Transverse colon (tissue), 4 donors: ENCODE measurements around the gene LETM1. TPM values are rescaled to one million over a fixed set of nuclear protein-coding genes. Genes with fewer than 3 reads are reported as not detected.

Experiments
- DNase-seq: peaks from one replicate; pipeline ENCODE4 v3.0.0-alpha.2; 2019
- H3K27ac ChIP-seq, 4 donors: fragments of 200-600 bp; sonication (generic); 2 replicates each; pipeline ENCODE4 v1.5.1; 2016 to 2018; ENCODE audit warnings: inconsistent platforms in 4 of 4
- H3K27me3 ChIP-seq: fragments of 200-600 bp; sonication (generic); 2 replicates; pipeline ENCODE4 v1.5.1; 2017; ENCODE audit warnings: inconsistent platforms
- H3K36me3 ChIP-seq, 4 donors: fragments of 200-600 bp; sonication (generic); 2 replicates each; pipeline ENCODE4 v1.5.1; 2017 to 2019; ENCODE audit warnings: inconsistent platforms in 4 of 4
- H3K4me1 ChIP-seq, 4 donors: fragments of 200-600 bp; sonication (generic); 2 replicates each; pipeline ENCODE4 v1.5.1; 2017 to 2020; ENCODE audit warnings: inconsistent platforms in 4 of 4
- H3K4me3 ChIP-seq, 4 donors: fragments of 200-600 bp; sonication (generic); 1 replicate in 1 of 4; 2 replicates in 3 of 4; pipeline versions ENCODE4 v1.5.1 to v1.6.1; 2017 to 2019; ENCODE audit warnings: inconsistent platforms in 4 of 4
- H3K9me3 ChIP-seq, 2 donors: fragments of 200-600 bp; sonication (generic); 2 replicates each; pipeline ENCODE4 v1.5.1; 2017 to 2019; ENCODE audit warnings: inconsistent platforms in 2 of 2
- CTCF ChIP-seq, 5 experiments: fragments of 200-600 bp in 3 of 5; fragments of 450-650 bp in 2 of 5; sonication (generic) in 3 of 5; IDR thresholded peaks; 1 replicate in 2 of 5; 2 replicates in 3 of 5; pipeline ENCODE4 v1.5.1; 2016 to 2017; ENCODE audit warnings: antibody characterized with exemption in 5 of 5, inconsistent platforms in 3 of 5, mild to moderate bottlenecking in 2 of 5, moderate library complexity in 1 of 5
- EP300 ChIP-seq: sonication (generic); formaldehyde crosslinking; IDR thresholded peaks from one replicate; pipeline ENCODE4 v1.6.1; 2017; ENCODE audit warnings: antibody characterized with exemption, low read depth
- POLR2A ChIP-seq: fragments of 450-650 bp; IDR thresholded peaks from one replicate; pipeline ENCODE4 v1.6.1; 2016; ENCODE audit warnings: antibody characterized with exemption, mild to moderate bottlenecking, moderate library complexity
- POLR2AphosphoS5 ChIP-seq, 3 donors: sonication (generic); formaldehyde crosslinking; IDR thresholded peaks; one replicate each; pipeline ENCODE4 v1.6.1; 2016; ENCODE audit warnings: antibody characterized with exemption in 3 of 3
- WGBS, 2 donors: methylation state at CpG; one replicate each; pipeline ENCODE4 v1.1.5; 2018; ENCODE audit warnings: low coverage in 1 of 2; 5-methylcytosine and 5-hydroxymethylcytosine counted together
- in situ Hi-C, 4 donors: fragments of 200-750 bp; cut with MboI; loops; one replicate each; pipeline versions ENCODE4 v1.15.0 to v1.15.1; 2017; ENCODE audit warnings: low sequenced_read_pairs in 3 of 4, low pct_ligation_motif_present in 1 of 4, low pct_unique_long_range_greater_than_20kb in 1 of 4
- intact Hi-C: fragments of 100-400 bp; cut with DNase I; formaldehyde crosslinking; loops from one replicate; pipeline ENCODE4 v1.15.1; 2023; ENCODE audit warnings: low total_unique reads
- total RNA-seq, 4 donors: library from RNA; depleted of rRNA; stranded (reverse); fragments of >200 nt; gene quantifications; one replicate each; pipeline ENCODE4 v1.1.0, GENCODE V29; 2016

The LETM1 gene
- total RNA-seq, 4 donors from 2014 or later, result 173 to 469 (median 243) TPM

GRCh38 chr4:1763550-1764080 lies 92.3 kb downstream of the LETM1 start:
- 3 to 12% methylated on average over 6 to 17 of the region's 36 CpGs for WGBS, 2 donors
- no peak for TF ChIP-seq POLR2AphosphoS5 (IDR thresholded peaks at IDR 0.05)
- no peak for TF ChIP-seq POLR2A
- TF ChIP-seq CTCF (IDR thresholded peaks at IDR 0.05), result peak in 2 of 5 experiments; percentile 17 to 25
- TF ChIP-seq EP300, result no peak
- H3K36me3 ChIP-seq, result no peaks in the 10 kb centered on the region
- no peak overlapping the region for H3K27ac ChIP-seq
- H3K9me3 ChIP-seq, result no peaks in the 10 kb centered on the region
- DNase-seq, result peak; percentile 23
- H3K4me1 ChIP-seq, result peaks cover 13 to 29% (median 23%) of the 10 kb centered on the region in 4 donors
- peak overlapping the region in 3 of 4 donors; percentile 5 to 41 (median 16) for H3K4me3 ChIP-seq
- intact Hi-C loops (no loop called here), in situ Hi-C loops (no loop called here)
- H3K27me3 ChIP-seq, result peaks cover 66% of the 10 kb centered on the region

GRCh38 chr4:1763070-1763549 lies 92.8 kb downstream of the LETM1 start:
- intact Hi-C loops (no loop called here), in situ Hi-C loops (no loop called here)
- Histone ChIP-seq H3K27me3 (peaks cover 61% of the 10 kb centered on the region), H3K4me1 (peaks cover 13 to 27% (median 23%) of the 10 kb centered on the region in 4 donors), H3K9me3 (no peaks in the 10 kb centered on the region), H3K36me3 (no peaks in the 10 kb centered on the region), H3K4me3 (peak overlapping the region in 3 of 4 donors; percentile 5 to 41 (median 16)), H3K27ac (no peak overlapping the region)
- WGBS, 2 donors, result 19% methylated on average over 31 of the region's 31 CpGs; no CpG with 5 or more reads in 1 of the 2 donors
- no peak for DNase-seq
- TF ChIP-seq POLR2A, result no peak
- TF ChIP-seq EP300, result no peak
- no peak for TF ChIP-seq CTCF (IDR thresholded peaks at IDR 0.05)
- TF ChIP-seq POLR2AphosphoS5 (IDR thresholded peaks at IDR 0.05), result no peak

- Histone ChIP-seq H3K9me3 (no peaks in the 10 kb centered on the region), H3K36me3 (no peaks in the 10 kb centered on the region), H3K4me1 (peaks cover 13 to 22% (median 21%) of the 10 kb centered on the region in 4 donors), H3K4me3 (no peak overlapping the region), H3K27me3 (peaks cover 54% of the 10 kb centered on the region), H3K27ac (no peak overlapping the region)
- no peak for TF ChIP-seq POLR2A
- TF ChIP-seq POLR2AphosphoS5 (IDR thresholded peaks at IDR 0.05), result no peak
- TF ChIP-seq CTCF (IDR thresholded peaks at IDR 0.05), result no peak
- TF ChIP-seq EP300, result no peak
- no peak for DNase-seq
- in situ Hi-C loops, result no loop called here
- WGBS, 2 donors, result 45 to 80% methylated on average over 4 to 14 of the region's 20 CpGs
- intact Hi-C loops, result no loop called here
Measured at GRCh38 chr4:1762264-1763010, 93.5 kb downstream of the LETM1 start.

Other genes with a start within 250 kb of the LETM1 start
- gene FAM53A, start 171.8 kb downstream of the LETM1 start, total RNA-seq, result 10 to 100 TPM in 1 of 4 donors, 1 to 10 TPM in 3; 1.4 to 32.9 (median 2.7) TPM
- gene SLBP, start 143.8 kb downstream of the LETM1 start, total RNA-seq, result 10 to 100 TPM in 3 of 4 donors, 1 to 10 TPM in 1; 7.6 to 47.5 (median 31.6) TPM
- gene TMEM129, start 134.8 kb downstream of the LETM1 start, total RNA-seq, result 100 to 1,000 TPM in 1 of 4 donors, 10 to 100 TPM in 3; 66.1 to 116 (median 86.6) TPM
- gene TACC3, start 134.6 kb downstream of the LETM1 start, total RNA-seq, result 100 to 1,000 TPM in 1 of 4 donors, 10 to 100 TPM in 1, 1 to 10 TPM in 2; 5.9 to 175 (median 23.1) TPM
- gene FGFR3, start 62.9 kb downstream of the LETM1 start, total RNA-seq, result 100 to 1,000 TPM in 2 of 4 donors, 10 to 100 TPM in 2; 56.2 to 209 (median 110) TPM
- gene NSD2, start 15.2 kb upstream of the LETM1 start, total RNA-seq, result 100 to 1,000 TPM in 3 of 4 donors, 10 to 100 TPM in 1; 78.4 to 591 (median 158) TPM
- gene NELFA, start 152.8 kb upstream of the LETM1 start, total RNA-seq, result 10 to 100 TPM; 22.0 to 80.4 (median 31.8) TPM
- 1 to 10 TPM in 1 of 4 donors, under 1 TPM in 2, not detected in 1; 0.14 to 1.9 (median 0.64) TPM for gene NAT8L, start 203.2 kb upstream of the LETM1 start, total RNA-seq